Activated T-cell treated with anti-CD3 and anti-CD28 coated beads, Interleukin-2, amount 50 U/mL, for 1 hour (primary cell): Measurements from ENCODE around the gene SASH1.

Source experiments
- DNase-seq: peaks from one replicate; pipeline ENCODE4 v3.0.0-alpha.2; 2020

The SASH1 gene

GRCh38 chr6:148464319-148465010 lies 121.8 kb downstream of the SASH1 start:
- DNase-seq: peak; percentile 48

DNA sequence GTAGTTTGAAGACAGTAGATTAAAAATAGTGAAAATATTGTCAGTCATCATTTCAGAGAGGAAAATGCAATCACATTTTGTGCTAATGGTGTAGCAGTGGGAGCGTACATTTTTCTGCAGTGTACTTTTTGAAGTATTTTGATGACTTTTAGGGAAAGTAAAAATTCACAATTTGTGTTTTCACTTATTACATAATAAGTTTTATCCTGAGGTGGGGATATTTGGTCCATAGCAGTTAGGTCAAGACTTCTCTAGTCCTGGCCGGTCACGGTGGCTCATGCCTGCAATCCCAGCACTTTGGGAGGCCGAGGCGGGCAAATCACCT lies 122.3 kb downstream of the SASH1 start:
- DNase-seq: no peak

DNA sequence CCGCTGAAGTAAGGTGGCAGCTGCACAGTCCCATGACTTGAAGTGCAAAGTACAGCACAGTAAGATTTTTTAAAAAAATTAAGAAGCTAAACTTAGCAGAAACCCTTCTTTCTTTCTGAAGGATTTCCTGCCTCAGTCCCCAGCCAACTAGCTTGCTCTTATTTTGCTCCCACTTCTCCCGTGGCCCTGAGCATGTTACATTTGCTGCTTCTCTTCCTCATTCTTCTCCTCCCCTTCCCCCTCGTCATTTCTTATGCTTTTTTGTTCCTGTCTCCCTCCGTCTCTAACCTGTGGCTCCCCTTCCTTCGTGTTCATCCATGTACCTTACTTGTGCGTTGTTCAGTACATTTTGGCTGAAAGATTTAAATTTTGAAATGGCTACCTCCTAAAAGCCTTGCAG lies 123.0 kb downstream of the SASH1 start:
- no peak for DNase-seq

DNA sequence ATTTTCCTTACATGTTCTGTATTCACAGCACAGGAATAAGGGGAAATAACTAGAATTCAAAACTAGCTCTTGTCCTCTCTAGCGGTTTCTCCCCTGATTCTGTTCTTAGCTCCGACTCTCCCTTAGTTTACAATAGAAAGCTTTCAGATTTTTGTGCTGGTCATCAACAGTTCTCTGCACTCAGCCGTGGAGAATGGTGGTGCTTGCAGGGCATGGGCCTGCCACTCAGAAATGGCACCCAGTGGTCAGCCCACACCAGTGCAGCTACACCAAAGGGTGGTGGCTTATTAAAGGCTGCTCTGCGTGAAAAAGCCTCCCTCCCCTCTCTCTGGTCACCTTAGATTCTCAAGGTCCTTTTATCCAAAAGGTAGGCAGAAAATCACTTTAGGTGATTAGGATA lies 123.5 kb downstream of the SASH1 start:
- DNase-seq: no peak

GRCh38 chr6:148467926-148468325 lies 125.3 kb downstream of the SASH1 start:
- DNase-seq: no peak

- DNase-seq: no peak
Measured at GRCh38 chr6:148470156-148470555, 127.5 kb downstream of the SASH1 start.

DNA sequence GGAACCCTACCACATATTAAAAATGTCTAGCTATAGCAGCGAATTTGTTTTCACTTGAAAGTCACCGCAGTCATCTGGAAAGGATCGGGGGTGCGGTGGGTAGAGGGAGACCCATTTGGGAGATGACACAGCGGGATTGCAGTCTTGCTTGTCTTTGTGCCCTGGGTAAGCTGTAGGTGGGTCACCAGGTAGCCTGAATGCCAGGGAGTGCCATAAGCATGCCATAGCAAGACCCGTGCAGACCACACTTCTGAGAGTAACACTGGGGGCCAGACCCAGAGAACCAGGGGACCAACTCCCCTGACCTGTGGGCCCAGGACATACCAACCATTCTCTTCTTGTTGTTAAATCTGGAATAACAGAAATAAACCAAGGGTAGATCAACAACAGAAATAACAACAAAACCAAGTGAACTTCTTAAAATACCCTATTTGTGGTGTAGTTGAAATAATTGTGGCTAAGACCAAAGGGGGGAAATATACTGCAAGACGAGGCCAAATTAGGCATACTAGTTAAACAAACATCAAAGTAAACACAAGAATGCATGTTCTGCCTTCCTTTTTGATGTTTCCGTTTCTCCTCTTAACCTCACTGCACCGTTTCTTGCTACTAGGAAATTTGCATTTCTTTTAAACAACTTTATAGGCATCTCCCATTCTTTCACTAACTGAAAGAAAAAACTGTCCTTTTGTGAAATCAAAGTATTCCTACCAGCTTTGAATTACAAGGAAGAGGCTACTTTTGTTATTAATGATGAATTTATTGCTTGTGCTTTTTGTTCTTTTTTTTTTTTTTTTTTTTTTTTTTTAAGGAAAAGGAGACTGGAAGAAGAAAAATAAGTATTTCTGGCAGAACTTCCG lies 128.2 kb downstream of the SASH1 start:
- no peak for DNase-seq

- DNase-seq: no peak
Measured at GRCh38 chr6:148471624-148472159, 129.1 kb downstream of the SASH1 start.

GRCh38 chr6:148472171-148473105 lies 129.8 kb downstream of the SASH1 start:
- DNase-seq: no peak

DNA sequence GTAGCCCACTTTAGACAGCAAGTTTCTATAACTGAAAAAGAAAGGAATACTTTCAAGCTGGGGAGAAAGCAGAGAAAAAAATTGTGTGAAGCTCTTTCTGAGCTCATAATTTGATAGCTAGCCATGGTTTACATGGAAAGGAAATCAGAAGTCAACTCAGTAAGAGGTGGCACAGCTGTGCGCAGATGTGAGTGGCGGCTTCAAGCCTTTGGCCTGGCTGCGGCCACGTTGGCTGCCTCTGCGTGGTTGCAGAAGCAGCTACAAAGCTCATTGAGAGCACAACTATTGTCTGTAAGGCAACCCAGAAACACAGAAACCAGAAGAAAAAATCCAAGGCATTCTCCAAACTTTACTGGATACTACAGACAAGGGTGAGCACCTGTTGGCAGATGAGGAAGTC lies 136.9 kb downstream of the SASH1 start:
- DNase-seq: no peak

DNA sequence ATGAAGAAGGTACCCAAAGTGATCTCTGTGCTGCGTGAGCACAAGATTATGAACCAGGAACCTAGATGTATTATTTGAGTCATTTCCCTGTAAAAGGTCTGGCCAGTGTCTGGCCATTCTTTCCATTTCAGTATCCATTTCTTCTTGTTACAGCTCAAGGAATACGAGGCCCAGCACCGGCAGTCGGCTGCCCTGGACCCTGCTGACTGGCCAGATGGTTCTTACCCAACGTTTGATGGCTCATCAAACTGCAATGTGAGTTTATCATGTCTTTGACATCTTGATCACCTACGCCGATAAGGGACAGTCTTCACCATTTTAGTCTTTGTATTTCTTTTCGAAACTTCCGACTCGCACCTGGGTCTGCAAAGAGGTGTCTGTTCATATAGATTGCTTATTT lies 144.8 kb downstream of the SASH1 start:
- no peak for DNase-seq

- DNase-seq: no peak
Measured at GRCh38 chr6:148491638-148492251, 149.1 kb downstream of the SASH1 start.

- no peak for DNase-seq
Measured at GRCh38 chr6:148492654-148493290, 150.1 kb downstream of the SASH1 start.

DNA sequence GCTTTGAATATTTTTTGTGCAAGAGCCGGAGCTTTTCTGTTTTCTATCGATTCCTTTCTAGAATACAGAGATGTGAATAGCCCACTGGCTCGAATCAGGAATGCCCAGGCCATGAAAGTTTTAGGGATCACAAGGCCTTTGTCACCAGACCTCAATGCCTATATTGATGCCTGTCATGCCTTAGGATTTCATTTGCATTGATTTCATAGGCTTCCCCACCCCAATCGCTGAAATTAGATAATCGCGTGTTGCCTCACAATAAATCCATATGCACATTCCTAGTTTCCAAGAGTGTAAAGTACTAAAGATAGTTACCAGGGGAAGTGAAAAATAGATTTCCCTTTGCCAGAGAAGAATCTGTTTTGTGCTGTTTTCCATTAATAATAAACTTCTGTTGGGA lies 150.8 kb downstream of the SASH1 start:
- no peak for DNase-seq

GRCh38 chr6:148494226-148494625 lies 151.6 kb downstream of the SASH1 start:
- DNase-seq: no peak

GRCh38 chr6:148495029-148495428 lies 152.4 kb downstream of the SASH1 start:
- DNase-seq: no peak

GRCh38 chr6:148497257-148497656 lies 154.6 kb downstream of the SASH1 start:
- no peak for DNase-seq

DNA sequence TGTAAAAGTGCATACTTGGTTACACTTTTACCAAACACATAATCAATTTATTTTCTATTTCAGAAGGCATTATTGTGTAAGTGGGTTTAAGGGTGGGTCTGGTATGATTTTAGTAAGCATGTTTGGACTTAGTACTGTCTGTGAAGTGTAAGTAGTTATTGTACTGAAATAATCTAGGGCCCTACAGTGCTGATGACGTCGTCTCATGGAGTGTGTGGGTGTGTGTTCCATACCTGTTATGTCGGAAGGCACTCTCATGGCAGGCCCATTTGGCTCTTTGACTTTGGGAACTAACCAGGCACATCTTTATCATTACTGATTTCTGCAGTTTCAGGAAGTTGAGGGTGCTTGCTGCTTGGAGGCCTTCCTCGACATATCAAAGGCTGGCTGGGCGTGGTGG lies 155.1 kb downstream of the SASH1 start:
- no peak for DNase-seq

GRCh38 chr6:148500402-148500801 lies 157.8 kb downstream of the SASH1 start:
- no peak for DNase-seq

DNA sequence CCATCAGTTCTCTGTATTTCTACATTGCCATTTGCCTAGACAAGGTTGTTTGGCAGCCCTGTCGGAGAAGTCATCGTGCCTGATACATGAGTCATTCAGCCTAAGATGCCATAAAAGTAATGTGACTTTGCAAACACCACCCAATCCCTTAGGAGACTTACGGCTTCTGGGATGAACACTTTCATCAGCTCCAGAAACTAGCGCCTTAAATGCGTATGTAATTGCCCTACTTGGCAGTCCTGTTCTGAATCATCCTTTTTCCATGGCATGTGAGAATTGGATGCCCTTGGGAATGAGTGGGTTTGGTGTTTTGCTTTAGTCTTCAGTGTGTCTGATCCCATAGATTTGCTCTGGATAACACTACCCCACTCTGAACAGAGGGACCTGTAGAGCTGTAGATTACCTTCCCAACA lies 158.5 kb downstream of the SASH1 start:
- DNase-seq: no peak

- DNase-seq: no peak
Measured at GRCh38 chr6:148502083-148502772, 159.6 kb downstream of the SASH1 start.

GRCh38 chr6:148502773-148503135 lies 160.1 kb downstream of the SASH1 start:
- DNase-seq: no peak
